ENCODE data around the gene BNIP3.

GRCh38 chr10:132005147-132005546 is 23.4 kb upstream of the BNIP3 start:
- no peak for TF ChIP-seq EZH2 (IDR thresholded peaks at IDR 0.05; ENCODE audit: borderline replicate concordance, low read depth, low read length, severe bottlenecking)
- TF ChIP-seq CTCF (IDR thresholded peaks at IDR 0.05; ENCODE audit: borderline replicate concordance, extremely low read depth, low read length, poor library complexity, severe bottlenecking): no peak
